NCI-H460 (cell line): Measurements from ENCODE around the gene SLC2A3. TPM values are rescaled to one million over a fixed set of nuclear protein-coding genes. Genes with fewer than 3 reads are reported as not detected.

ENCODE experiments used
- small RNA-seq, 2 experiments: library from RNA; depleted of rRNA; stranded (forward); fragments of <200 nt; gene quantifications; one replicate each; pipeline ENCODE3, GENCODE V24; 2014
- total RNA-seq: library from RNA; depleted of rRNA; stranded (reverse); fragments of >200 nt; shearing (Covaris generic); gene quantifications from 2 replicates; pipeline ENCODE4 v1.2.3, GENCODE V29; 2014; rRNA removed

SLC2A3 gene
- total RNA-seq, 1 experiment from 2014 or later = 321 TPM

Small RNA genes lying within 50 kb of the gene (small RNA-seq; reads per million reads assigned to genes)
- gene RF00019 = 0 reads per million in 2 experiments

Other genes with a start within 250 kb of the SLC2A3 start
- gene GDF3, start 240.4 kb downstream of the SLC2A3 start, total RNA-seq = not detected in 2 replicates
- gene DPPA3, start 224.8 kb downstream of the SLC2A3 start, total RNA-seq = not detected in 2 replicates
- gene CLEC4C, start 188.8 kb downstream of the SLC2A3 start, total RNA-seq = not detected in 2 replicates
- not detected in 2 replicates for gene NANOGNB, start 171.0 kb downstream of the SLC2A3 start, total RNA-seq
- not detected in 2 replicates for gene NANOG, start 146.8 kb downstream of the SLC2A3 start, total RNA-seq
- gene SLC2A14, start 63.3 kb downstream of the SLC2A3 start, total RNA-seq = not detected in 2 replicates
- gene FOXJ2, start 96.5 kb upstream of the SLC2A3 start, total RNA-seq = 6.9 and 7.3 TPM in 2 replicates
- not detected in 2 replicates for gene C3AR1, start 130.2 kb upstream of the SLC2A3 start, total RNA-seq
- 27.4 and 31.3 TPM in 2 replicates for gene NECAP1, start 146.1 kb upstream of the SLC2A3 start, total RNA-seq
- gene CLEC4A, start 187.4 kb upstream of the SLC2A3 start, total RNA-seq = not detected in 2 replicates
- not detected in 2 replicates for gene ZNF705A, start 220.8 kb upstream of the SLC2A3 start, total RNA-seq